Mucosa of rectum (tissue), 2 donors: ENCODE measurements around the gene GFER.

Experiments
- H3K27ac ChIP-seq, 2 donors: one replicate each; pipeline ENCODE4 v1.7.0; 2013; ENCODE audit warnings: inconsistent platforms in 2 of 2, low read depth in 2 of 2, low read length in 2 of 2
- H3K27me3 ChIP-seq, 2 donors: one replicate each; pipeline ENCODE4 v1.7.0; 2013; ENCODE audit warnings: low read length in 2 of 2; ENCODE audit not compliant: control insufficient read depth in 2 of 2, insufficient read depth in 2 of 2
- H3K36me3 ChIP-seq, 2 donors: one replicate each; pipeline ENCODE4 v1.7.0; 2013; ENCODE audit warnings: low read length in 2 of 2; ENCODE audit not compliant: control insufficient read depth in 2 of 2, insufficient read depth in 2 of 2
- H3K4me1 ChIP-seq, 2 donors: one replicate each; pipeline ENCODE4 v1.7.0; 2013; ENCODE audit warnings: low read length in 2 of 2, mild to moderate bottlenecking in 1 of 2; ENCODE audit not compliant: control insufficient read depth in 2 of 2, insufficient read depth in 2 of 2
- H3K4me3 ChIP-seq, 2 donors: one replicate each; pipeline ENCODE4 v1.7.0; 2013; ENCODE audit warnings: low read length in 2 of 2
- H3K9ac ChIP-seq, 2 donors: one replicate each; pipeline ENCODE4 v1.7.0; 2013; ENCODE audit warnings: low read length in 2 of 2, low read depth in 1 of 2, mild to moderate bottlenecking in 1 of 2
- H3K9me3 ChIP-seq, 2 donors: one replicate each; pipeline ENCODE4 v1.7.0; 2013; ENCODE audit warnings: low read length in 2 of 2; ENCODE audit not compliant: control insufficient read depth in 2 of 2
- donor health status: healthy.
- donor health status: Normal muscosa, but diverticular disease.

GFER gene

DNA sequence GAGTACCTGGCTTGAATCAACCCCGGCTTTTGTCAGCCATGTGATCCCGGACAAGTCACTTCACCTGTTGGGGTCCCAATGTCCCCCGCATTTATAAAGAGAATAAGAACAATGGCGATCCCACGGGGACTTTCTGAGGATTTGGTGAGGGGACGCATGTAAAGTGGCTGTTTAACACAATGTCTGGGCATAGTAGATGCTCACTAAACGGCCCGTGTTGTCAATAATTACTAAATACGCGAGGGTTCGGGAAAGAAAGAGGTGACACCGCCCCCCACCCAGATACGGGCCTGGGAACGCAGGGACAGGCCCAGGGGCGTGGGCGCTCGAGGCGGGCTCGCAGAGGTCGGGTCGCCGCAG is 7.6 kb downstream of the GFER start:
- Histone ChIP-seq H3K4me1 (peaks cover 19 to 25% of the 10 kb centered on the region in 2 donors), H3K27me3 (peaks cover 20% of the 10 kb centered on the region in 2 donors), H3K27ac (peak overlapping the region; percentile 66 to 80), H3K36me3 (peaks cover 6 to 8% of the 10 kb centered on the region in 2 donors), H3K4me3 (peak overlapping the region; percentile 56 to 59), H3K9ac (peak overlapping the region; percentile 47 to 71), H3K9me3 (no peaks in the 10 kb centered on the region)

DNA sequence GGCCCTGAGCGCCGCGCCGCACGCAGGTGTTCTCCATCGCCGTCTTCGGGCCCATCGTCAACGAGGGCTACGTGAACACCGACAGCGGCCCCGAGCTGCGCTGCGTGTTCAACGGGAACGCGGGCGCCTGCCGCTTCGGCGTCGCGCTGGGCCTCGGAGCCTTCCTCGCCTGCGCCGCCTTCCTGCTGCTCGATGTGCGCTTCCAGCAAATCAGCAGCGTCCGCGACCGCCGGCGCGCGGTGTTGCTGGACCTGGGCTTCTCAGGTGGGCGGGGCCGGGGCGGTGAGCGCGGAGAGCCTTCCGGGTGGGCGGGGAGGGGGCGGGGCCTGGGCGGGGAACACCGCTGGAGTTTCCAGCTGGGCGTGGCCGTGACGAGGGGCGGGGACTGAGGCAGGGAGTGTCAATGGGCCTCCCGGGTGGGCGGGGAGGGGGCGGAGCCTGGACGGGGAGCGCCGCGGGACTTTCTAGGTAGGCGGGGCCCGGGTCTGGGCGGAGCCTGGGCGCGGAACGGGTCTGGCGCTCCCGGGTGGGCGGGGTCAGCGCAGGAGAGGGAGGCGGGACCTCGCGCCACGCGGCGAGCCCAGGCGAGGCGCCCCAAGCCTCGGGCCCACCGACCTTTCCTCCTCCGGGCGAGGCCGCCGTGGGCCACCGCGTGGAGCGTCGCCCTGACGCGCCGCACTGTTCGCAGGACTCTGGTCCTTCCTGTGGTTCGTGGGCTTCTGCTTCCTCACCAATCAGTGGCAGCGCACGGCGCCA is 8.1 kb downstream of the GFER start:
- Histone ChIP-seq H3K27me3 (peaks cover 20% of the 10 kb centered on the region in 2 donors), H3K9me3 (no peaks in the 10 kb centered on the region), H3K4me1 (peaks cover 22 to 24% of the 10 kb centered on the region in 2 donors), H3K4me3 (peak overlapping the region; percentile 56 to 59), H3K36me3 (peaks cover under 1 to 2% of the 10 kb centered on the region in 2 donors), H3K9ac (peak overlapping the region; percentile 24 to 71), H3K27ac (peak overlapping the region; percentile 66 to 80)

DNA sequence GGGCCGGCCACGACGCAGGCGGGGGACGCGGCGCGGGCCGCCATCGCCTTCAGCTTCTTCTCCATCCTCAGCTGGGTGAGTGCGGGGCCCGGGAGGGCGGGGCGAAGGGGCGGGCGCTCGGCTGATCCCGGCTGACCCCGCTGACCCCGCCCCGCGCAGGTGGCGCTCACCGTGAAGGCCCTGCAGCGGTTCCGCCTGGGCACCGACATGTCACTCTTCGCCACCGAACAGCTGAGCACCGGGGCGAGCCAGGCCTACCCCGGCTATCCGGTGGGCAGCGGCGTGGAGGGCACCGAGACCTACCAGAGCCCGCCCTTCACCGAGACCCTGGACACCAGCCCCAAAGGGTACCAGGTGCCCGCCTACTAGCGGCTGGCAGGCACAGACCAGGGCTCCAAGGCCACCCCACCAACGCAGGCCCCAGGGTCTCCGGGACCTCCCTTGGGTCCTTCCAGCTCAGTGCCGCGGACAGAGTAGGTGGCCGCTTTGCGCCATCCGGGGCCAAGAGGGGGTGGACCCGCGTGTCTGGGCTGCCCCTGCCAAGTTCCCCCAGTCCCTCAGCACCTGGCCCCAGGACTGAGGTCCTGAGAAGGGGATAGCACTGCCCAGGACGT is 8.8 kb downstream of the GFER start:
- Histone ChIP-seq H3K27ac (peak overlapping the region in 1 of 2 donors; percentile 43), H3K27me3 (peaks cover 20% of the 10 kb centered on the region in 2 donors), H3K9ac (no peak overlapping the region), H3K9me3 (no peaks in the 10 kb centered on the region), H3K36me3 (peaks cover 4 to 5% of the 10 kb centered on the region in 2 donors), H3K4me3 (no peak overlapping the region), H3K4me1 (peaks cover 22 to 26% of the 10 kb centered on the region in 2 donors)

DNA sequence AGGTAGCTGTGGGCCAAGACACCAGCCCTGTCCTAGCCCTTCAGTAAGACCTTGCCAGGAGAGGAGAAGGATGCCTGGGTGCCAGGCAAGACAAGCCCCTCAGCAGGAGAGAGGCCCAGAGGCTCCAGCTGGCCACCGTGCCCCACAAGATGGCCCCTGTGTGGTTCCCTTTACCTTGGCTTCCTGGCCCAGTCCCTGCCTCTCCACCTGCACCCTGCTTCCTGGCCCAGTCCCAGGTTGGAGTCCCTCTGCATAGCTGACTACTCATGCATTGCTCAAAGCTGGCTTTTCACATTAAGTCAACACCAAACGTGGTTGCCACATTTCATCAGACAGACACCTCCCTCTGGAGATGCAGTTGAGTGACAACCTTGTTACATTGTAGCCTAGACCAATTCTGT is 9.7 kb downstream of the GFER start:
- no peak overlapping the region for H3K9ac ChIP-seq
- peaks cover 22 to 26% of the 10 kb centered on the region in 2 donors for H3K4me1 ChIP-seq
- peaks cover 10 to 12% of the 10 kb centered on the region in 2 donors for H3K36me3 ChIP-seq
- no peaks in the 10 kb centered on the region for H3K9me3 ChIP-seq
- H3K4me3 ChIP-seq, result no peak overlapping the region
- H3K27ac ChIP-seq, result no peak overlapping the region
- H3K27me3 ChIP-seq, result peaks cover 15 to 18% of the 10 kb centered on the region in 2 donors

DNA sequence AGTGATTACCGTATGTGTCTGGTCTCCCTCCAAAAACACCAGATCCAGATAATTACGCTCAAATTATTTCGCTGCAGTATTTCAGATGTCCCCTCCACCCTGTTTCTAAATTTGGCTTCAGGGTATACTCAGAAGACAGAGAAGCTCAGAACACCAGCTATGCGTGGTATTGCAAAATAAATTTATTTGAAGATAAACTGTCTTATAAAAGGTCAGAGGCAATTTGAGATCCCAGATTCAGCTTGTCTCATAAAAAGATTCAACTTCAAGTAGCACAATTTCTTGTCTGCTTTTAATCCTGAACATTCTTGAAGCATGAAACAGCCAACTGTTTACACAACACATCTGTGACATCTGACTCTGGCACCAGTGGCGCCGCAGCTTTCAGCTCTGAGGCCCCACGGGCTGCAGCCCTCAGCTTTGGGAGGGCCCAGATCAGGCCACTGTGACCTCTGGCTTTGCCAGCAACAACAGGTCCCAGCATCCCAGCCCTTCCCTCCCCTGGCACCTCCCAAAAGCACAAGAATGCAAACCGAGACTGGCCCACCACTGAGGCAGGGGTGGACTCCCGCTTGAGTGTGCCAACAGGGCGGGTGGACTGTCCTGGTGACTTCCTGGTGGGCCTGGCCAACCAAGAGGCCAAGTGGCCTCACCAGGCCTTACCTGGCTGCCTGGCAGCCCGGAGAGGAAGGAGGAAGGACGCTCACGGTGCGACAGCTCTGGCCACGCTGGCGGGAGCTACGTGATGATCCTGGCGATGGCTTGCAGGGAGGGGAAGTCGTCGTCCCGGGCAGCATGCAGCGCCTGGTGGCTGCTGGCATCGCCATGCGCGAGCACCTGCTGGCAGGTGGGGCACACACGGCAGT is 13.7 kb downstream of the GFER start:
- Histone ChIP-seq H3K4me1 (peaks cover 0 to 7% of the 10 kb centered on the region in 2 donors), H3K9me3 (no peaks in the 10 kb centered on the region), H3K27me3 (no peaks in the 10 kb centered on the region), H3K9ac (no peak overlapping the region), H3K4me3 (no peak overlapping the region), H3K27ac (peak overlapping the region in 1 of 2 donors; percentile 67), H3K36me3 (peaks cover 44% of the 10 kb centered on the region in 2 donors)

DNA sequence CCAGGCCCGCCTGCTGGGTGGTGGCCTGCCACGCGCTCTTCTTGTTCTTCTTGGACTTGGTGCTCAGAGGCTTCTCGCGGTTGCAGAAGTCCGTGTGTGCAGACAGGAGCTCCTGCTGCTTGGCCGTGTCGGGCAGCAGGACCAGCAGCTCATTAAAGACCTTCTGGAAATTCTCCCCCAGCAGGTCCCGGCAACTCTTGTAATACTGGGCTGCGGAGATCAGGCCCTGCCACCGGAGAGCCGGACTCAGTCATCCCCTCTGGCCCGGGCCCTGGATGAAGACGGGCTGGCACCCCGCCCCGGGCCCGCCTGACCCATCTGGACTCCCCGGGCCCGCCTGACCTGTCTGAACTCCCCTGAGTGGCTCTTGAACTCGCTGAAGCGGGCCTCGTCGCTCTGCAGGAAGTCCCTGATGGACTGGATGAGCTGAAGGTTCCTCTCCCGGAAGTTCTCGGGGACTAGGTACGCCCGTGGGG is 14.4 kb downstream of the GFER start:
- no peak overlapping the region for H3K4me3 ChIP-seq
- no peaks in the 10 kb centered on the region for H3K27me3 ChIP-seq
- no peaks in the 10 kb centered on the region for H3K9me3 ChIP-seq
- no peak overlapping the region for H3K9ac ChIP-seq
- peaks cover under 1 to 7% of the 10 kb centered on the region in 2 donors for H3K4me1 ChIP-seq
- H3K27ac ChIP-seq, result peak overlapping the region in 1 of 2 donors; percentile 52
- H3K36me3 ChIP-seq, result peaks cover 45 to 48% of the 10 kb centered on the region in 2 donors

DNA sequence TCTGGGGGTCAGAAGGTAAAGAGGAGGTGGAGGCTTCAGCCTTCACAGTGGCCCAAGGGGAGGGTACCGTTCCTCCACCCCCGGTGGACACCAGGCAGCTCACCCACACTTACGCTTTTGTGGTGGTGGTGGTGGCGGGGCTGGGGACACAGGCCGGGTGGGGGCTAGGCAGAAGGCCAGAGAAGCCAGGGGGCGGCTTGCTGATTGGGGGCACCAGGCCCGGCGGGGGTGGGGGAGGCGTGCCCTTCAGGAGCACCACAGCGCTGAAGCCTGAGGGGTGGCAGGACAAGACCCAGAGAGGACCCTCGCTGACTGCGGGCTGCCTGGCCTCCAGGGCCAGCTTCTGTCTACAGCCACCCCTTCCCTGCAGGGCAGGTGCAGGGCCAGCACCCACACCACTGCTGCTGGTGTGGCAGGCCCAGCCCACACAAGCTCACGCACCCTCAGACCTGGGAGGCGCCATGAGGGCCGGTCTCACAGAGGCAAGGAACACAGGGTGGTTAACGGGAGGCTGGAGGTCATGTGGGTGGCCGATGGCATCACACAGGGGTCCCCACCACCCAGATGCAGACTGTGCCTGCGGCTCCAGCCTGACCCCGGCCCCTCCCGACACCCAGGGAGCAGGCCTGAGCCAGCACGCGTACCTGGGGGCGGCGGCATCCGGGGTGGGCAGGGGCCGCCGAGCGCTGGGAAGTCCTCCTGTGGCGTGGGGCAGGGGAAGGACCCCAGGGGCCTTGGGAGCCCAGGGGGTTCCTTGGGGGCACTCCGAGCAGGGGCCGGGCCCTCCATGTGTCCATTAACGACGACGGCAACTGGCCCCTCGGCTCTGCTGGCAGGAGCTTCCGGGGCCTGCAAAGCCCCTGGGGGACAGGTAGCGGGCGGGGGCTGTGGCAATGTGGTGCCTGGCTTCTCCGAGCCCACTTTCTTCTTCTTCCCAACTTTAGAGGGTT is 15.1 kb downstream of the GFER start:
- Histone ChIP-seq H3K4me1 (peaks cover 7 to 12% of the 10 kb centered on the region in 2 donors), H3K9me3 (no peaks in the 10 kb centered on the region), H3K27ac (no peak overlapping the region), H3K9ac (no peak overlapping the region), H3K4me3 (no peak overlapping the region), H3K27me3 (no peaks in the 10 kb centered on the region), H3K36me3 (peaks cover 45 to 48% of the 10 kb centered on the region in 2 donors)

DNA sequence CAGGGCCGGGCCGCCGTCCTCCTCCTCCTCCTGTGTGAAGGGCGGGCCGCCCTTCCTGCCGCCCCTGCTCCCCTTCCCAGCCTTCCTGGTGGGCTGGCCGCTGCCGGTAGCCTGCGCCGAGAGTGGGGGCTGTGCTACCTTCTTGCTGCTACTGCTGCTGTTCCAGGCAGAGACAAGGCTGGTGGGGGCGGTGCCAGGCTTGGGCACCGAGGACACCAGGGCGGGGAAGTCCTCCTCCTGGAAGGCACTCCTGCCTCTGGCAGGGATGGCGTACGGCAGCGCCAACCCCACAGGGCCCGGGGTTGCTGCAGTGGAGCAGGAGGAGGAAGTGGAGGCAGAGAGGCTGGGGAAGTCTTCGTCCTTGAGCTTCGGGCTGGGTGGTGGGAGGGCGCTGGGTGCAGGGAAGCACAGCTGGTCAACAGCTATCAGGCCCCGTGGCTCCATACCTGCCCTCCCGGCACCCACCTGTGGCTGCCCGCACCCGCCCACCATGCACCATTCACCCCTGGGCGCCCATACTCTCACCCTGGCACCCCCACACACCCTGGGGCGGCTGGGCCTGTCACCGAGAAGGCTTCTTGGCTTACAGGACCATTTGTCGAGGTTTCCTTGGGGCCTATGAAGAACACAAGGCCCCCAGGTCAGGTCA is 16.0 kb downstream of the GFER start:
- H3K4me3 ChIP-seq, result no peak overlapping the region
- H3K27me3 ChIP-seq, result no peaks in the 10 kb centered on the region
- H3K36me3 ChIP-seq, result peaks cover 45 to 48% of the 10 kb centered on the region in 2 donors
- H3K9ac ChIP-seq, result no peak overlapping the region
- H3K9me3 ChIP-seq, result no peaks in the 10 kb centered on the region
- H3K27ac ChIP-seq, result no peak overlapping the region
- peaks cover 11 to 20% of the 10 kb centered on the region in 2 donors for H3K4me1 ChIP-seq

DNA sequence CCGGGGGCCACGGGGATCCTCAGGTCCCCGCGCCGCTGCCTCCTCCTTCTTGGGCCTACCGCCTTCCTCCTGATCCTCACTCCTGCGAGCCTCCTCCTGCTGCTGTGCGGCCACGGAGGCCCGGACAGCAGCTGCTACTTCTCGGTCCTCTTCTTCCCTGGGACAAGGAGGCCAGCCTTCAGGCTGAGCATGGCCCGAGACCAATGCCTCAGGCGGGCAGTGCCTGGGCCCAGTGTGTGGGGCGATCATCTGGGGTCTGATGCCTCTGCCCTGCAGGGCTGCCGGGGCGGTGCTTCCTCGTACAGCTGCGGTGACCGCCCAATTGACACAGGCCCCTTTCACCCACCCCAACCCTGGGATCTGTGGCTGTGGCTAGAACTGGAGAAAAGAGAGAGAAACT is 17.0 kb downstream of the GFER start:
- Histone ChIP-seq H3K36me3 (peaks cover 45 to 48% of the 10 kb centered on the region in 2 donors), H3K27ac (no peak overlapping the region), H3K4me1 (peaks cover 11 to 20% of the 10 kb centered on the region in 2 donors), H3K9me3 (no peaks in the 10 kb centered on the region), H3K4me3 (no peak overlapping the region), H3K9ac (no peak overlapping the region), H3K27me3 (no peaks in the 10 kb centered on the region)
